Skin of body (tissue), 2 donors: Measurements from ENCODE around the gene GRAMD1A. TPM values are rescaled to one million over a fixed set of nuclear protein-coding genes. Genes with fewer than 3 reads are reported as not detected.
"Not testable (repeated sequence)": the region's sequence is repeated elsewhere in the genome, so short reads cannot be mapped to it uniquely, and the experiment has no call there.

Experiments used
- DNase-seq: peaks from one replicate; lab custom pipeline; 2025; lab: John Stamatoyannopoulos, UW
- total RNA-seq: library from RNA; depleted of rRNA; stranded (reverse); fragments of >200 nt; gene quantifications from one replicate; pipeline ENCODE4 v1.2.3, GENCODE V29; 2014

The GRAMD1A gene
- total RNA-seq, 1 donor from 2014 or later: 32.7 TPM

DNA sequence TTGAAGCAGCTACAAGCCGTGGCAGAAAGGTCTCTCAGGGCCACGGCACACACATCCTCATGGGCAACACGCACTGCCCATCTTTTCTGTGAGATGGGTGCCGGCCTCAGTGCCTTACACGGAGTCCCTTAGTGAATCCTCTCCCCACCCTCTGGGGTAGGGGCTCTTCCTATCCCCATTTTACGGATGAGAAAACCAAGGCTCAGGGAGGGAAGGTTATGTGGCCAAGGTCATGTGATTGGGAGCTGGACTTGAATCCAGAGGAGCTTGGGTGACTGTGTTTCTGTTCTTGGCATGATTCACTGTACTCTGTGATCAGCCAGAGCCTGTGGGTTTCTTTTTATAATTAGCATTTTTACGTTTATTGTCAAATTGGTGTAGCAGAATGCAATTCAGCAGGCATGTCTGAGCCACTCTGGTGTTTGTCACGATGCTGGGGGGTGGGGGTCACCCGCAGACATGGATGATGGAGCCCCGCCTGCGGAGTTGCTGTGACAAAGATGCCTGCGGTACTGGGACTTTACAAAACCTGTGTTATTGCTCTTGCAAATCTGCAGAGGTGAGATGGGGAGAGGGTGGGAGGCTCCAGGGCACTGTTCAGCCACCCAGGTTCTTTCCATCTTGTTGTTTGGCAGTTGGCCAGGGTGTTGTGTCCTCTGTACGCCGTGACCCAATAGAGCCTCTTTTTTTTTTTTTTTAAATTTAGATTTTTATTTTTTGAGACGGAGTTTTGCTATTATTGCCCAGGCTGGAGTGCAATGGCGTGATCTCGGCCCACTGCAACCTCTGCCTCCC lies 34.7 kb downstream of the GRAMD1A start:
- no peak for DNase-seq

DNA sequence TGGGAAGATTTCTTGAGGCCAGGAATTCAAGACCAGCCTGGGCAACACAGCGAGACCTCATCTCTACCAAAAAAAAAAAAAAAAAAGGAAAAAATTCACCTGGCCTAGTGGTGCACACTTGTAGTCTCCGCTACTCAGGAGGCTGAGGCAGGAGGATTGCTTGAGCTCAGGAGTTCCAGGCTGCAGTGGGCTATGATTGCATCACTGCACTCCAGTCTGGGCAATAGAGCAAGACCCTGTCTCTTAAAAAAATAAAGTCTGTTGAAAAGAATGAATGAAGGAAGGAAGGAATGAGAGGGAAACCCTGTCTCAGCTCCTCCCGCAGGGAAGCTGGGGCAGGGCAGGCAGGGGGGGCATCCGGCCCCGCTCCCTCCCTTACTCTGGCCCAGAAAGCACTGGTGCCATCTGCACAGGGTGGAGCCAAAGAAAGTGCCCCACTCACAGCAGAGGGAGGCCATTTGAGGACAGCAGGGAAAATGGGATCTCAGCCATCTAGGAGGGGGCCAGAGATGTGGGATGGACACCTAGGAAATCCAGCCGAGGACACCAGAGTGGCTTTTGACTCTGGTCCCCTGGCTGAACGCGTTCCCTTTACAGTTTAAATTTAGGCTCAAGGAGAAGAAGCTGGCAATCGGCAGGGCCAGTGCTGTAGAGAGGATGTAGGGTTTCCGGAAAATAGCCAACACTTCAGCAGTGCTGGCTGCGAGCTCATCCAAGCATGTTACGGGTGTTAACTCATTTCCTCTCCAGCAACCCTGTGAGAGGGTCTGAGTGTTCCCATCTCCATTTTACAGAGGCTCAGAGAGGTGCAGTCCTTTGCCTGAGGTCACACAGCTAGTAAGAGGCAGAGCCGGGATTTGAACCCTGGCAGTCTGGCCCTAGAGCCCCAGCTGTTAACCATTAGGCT lies 37.8 kb downstream of the GRAMD1A start:
- no peak for DNase-seq

DNA sequence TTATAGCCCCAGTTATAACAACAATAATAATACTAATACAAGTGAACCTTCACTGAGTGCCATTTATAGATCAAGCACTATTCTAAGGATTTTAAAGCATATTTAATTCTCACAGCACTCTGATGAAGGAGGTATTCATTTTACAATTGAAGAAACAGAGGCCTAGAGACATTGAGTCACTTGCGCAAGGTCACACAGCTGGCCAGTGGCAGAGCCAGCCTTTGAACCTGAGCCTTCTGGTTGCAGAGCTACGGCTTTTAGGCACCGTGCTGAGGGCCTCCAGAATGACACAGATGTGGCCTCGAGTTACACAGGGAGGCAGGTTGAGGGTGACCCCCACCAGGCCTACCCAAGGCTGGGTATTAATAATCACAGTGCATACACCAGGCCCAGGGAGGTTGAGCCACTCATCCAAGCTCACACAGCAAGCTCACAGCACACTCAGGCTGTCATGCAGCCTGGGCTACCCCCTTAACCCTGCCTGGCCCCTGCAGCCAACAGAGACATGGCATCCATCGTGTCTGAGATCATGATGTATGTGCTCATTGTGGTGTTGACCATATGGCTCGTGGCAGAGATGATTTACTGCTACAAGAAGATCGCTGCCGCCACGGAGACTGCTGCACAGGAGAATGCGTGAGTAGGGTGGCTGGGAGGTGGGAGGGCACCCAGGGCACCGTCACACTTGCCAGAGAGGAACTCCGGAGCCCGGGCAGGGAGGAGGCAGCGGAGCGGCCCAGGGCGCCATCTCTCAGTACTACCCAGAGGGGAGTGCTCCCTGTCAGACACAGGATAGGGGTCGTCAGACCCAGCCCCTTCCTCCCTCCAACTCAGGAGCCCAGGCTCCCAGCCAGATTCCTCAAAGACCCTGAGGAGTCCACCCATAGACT lies 38.7 kb downstream of the GRAMD1A start:
- no peak for DNase-seq

DNA sequence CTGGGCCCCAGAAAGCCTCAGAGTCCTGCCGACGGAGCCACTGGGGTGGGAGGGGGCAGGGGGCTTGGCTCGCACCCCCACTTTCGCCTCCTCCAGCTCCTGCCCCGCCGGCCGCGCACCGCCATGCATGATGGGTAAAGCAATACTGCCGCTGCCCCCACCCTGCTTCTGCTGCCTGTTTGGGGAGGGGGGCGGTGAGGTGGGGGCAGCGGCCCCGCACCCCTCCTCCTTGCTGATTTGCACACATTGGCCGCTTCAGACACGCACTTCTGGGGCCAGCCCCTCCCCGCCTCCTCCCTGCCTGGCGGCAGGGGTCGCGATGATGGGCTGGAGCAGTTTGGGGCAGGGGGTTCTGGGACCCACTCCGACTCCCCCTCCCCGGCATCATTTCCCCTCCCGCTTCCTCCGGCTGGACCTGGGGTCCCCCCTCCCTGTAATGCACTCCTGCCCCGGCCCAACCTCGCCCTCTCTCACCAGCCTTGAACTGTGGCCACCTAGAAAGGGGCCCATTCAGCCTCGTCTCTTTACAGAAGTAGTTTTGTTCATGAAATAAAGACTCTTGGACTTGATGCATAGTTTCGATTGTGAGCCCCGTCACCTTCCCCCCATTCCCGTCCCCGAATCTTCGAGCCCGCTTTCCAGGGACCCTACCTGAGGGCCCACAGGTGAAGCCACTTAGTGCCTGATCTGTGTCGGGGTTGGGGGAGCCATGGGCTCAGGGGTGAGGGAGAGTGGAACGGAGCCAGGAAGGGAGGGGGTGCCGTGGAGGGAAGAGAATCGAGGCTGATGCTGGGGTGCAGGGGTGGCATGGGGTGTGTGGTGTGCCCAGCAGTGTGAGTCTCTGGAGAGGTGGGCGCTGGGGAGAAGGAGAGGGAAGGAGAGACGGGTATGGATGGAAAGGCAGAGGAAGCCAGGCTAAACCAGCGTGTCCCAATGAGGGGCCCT lies 40.0 kb downstream of the GRAMD1A start:
- DNase-seq: no peak

DNA sequence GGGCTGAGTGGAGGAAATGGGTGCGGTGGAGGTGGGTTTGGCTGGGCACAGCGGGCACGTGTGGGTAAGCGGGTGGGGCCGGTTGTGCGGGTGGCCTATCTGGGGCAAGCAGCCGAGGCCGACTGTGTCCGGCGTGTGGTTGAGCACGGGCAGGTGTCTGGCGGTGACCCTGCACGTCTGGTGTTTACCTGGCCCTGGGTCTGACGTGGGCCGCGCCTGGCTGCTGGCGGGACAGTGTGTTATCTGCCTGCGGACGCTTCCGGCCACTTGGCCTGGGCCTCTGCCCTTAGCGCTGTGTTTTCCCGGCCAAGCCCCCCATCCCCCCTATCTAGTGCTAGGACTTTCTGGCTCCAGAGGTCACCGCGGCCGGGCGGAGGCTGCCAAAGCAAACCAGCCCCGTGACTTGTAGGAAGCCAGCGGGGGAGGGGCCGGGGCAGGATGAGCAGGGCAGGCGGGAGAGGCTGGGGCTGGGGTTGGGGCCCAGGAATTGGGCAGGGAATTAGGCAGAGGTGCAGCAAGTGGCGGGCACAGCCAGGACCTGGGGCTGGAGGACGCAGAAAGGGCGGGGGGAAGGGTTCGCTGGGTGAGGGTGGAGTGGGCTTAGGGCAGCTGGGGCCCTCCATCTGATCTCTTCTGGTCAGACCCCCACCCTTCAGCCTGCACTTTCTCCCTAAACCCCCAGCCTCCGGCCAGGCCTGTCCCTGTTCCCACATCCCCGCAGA lies 40.9 kb downstream of the GRAMD1A start:
- no peak for DNase-seq

GRCh38 chr19:35041548-35042055 lies 41.5 kb downstream of the GRAMD1A start, which contains the start of gene HPN:
Gene HPN, plus strand, starts transcription at chr19:35041721. Its CDS starts 786 bp downstream, at chr19:35042507.
- no peak for DNase-seq

GRCh38 chr19:35042056-35042730 lies 42.1 kb downstream of the GRAMD1A start:
- no peak for DNase-seq

- DNase-seq: no peak
These were observed 43.0 kb downstream of the GRAMD1A start for GRCh38 chr19:35042954-35043604.

DNA sequence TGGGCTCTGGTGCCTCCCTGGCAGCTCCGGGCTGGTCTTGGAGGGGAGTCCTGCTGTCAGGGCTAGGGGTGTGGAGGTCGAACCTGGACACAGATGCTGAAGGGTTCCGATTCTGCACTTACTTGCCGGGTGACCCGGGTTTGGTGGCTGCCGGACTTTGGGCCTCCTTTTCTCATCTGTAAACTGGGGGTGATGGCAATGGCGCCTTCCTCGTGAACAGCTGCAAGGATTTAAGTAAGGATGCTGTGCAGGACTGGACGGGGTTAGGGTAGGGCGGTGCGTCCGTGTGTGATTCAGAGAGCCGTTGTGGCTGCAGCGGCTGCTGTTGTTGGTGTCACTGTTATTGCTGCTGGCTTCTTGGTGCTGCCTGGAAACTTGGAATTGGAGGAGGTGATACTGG lies 43.8 kb downstream of the GRAMD1A start:
- no peak for DNase-seq

DNA sequence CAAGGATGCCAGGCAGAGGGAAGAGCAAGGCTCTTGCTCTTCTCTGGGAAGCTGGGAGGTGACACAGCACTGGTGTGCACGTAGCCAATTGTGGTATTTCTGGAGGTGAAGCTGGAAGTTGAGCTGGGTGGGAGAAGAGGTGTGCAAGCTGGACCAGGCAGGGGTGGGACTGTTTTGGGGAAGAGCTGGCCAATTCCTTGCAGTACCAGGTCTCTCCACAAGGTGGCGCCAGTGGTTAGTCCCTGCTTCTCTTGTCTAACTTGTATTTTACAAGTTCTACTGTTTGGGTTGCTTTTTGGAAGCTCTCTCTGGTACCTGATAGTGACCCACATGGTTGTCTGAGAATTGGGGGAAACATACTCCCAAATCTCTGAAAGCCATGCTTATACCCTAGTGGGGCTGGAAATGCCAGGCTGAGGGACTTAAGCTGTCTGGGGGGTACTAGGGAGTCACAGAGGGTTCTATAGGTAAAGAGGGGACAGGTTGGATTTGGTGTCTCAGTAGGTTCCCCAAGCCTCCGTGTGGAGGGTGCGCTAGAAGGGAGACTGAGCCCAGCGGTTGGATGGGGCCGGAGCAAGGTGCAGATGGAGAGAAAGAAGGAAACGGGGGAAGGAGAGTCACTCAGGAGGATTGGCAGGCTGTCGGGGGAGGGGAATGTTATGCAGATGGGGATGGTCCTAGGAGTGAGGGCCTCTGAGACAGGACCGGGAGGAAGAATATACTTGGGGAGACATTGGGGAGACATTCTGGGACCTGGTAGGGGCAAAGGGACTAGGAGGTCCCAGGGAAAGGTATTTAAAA lies 44.4 kb downstream of the GRAMD1A start:
- peak; percentile 27 for DNase-seq

- no peak for DNase-seq
These were observed 45.7 kb downstream of the GRAMD1A start for GRCh38 chr19:35045667-35046300.

GRCh38 chr19:35046461-35046860 lies 46.3 kb downstream of the GRAMD1A start:
- DNase-seq: no peak

DNA sequence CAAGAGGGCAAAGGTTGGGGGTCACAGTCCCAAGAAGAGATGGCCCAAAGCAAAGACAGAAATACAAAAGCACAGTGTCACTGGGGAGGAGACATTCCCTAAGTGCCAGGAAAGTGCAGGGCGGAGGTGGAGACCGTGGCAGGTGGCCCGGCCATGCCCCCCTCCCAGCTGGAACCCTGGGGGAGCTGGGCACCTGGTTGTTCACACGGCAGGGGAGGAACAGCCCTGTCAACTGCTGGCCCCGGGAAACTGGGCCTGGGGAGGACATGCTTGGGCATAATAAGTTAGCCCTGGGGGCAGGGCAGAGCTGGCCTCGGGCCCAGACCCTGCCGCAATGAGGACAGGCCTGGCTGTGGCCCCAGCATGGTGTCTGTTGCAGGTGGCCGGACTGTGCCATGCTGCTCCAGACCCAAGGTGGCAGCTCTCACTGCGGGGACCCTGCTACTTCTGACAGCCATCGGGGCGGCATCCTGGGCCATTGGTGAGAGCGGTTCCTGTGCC lies 48.8 kb downstream of the GRAMD1A start:
- DNase-seq: no peak

DNA sequence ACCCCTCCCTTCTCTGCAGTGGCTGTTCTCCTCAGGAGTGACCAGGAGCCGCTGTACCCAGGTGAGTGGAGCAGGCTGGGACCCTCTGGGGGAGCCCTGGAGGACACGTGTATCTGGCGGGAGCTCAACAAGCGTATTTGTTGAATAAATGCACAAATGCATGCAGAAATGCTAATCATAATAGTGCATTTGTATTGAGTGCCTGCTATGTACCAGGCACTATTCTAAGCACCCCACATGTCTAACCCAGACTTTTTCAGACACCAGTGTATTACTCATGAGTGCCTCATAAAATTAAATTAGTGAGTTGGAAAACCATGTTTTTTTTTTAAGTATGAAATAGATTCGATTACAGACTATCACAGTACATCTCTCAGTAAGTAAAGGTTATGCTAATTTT lies 49.3 kb downstream of the GRAMD1A start:
- no peak for DNase-seq

GRCh38 chr19:35050662-35051061 lies 50.5 kb downstream of the GRAMD1A start:
- not testable (repeated sequence) for DNase-seq

GRCh38 chr19:35051268-35051667 lies 51.1 kb downstream of the GRAMD1A start:
- not testable (repeated sequence) for DNase-seq

GRCh38 chr19:35051796-35052195 lies 51.7 kb downstream of the GRAMD1A start:
- DNase-seq: no peak
